ENCODE data around the gene CHP2. TPM values are rescaled to one million over a fixed set of nuclear protein-coding genes. Genes with fewer than 3 reads are reported as not detected.

Gene CHP2
- total and polyA plus RNA-seq, 2 of the 13 experiments (the other 11 are each of a cell fraction or from before 2014, with no cell fraction given): not detected

DNA sequence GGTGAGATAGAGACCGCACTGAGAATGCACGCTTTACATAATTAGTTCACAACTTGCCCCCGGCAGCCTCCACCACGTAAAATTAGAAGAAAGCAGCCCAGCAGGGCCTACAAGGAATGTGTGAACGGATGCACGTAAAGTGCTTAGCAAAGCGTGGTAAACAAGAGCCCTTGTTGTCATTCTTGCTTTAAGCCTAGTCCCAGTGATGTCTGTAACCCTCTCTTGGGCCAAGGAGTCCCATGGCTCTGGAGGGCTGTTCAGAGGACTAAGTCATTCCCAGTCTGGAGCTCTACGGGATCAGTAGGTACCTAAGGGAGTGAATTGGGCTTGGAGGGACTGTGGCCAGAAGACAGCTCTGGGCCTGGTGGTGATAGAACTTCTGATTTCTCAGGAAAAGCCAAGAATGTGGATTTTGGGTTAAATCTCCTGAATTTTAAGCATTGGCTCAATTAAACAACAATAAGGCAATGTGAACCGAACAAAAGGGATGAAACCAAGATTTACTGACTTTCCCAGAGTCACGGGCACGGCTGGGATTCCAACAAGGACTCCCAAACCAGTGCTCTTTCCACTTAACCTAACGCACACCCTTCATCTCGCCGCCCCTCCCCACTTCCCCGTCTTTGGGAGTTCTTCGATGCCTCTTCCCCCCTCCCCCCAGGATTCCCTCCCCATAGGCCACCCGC lies 775 bp upstream of the CHP2 start:
- Histone ChIP-seq H3K79me2 (ENCODE audit: insufficient read depth, low read length) (no peaks in the 10 kb centered on the region), H4K20me1 (ENCODE audit: insufficient read depth, low read length) (no peaks in the 10 kb centered on the region), H3K4me3 (replicated peaks in 1 of 3; ENCODE audit: insufficient read depth in 1 of 3, low read depth in 2 of 3, low read length in 3 of 3) (peak overlapping the region in 2 of 3 experiments; percentile 36 to 61; a peak in 3 of 6 replicates), H2AFZ (ENCODE audit: low read length) (no peak overlapping the region), H3K27me3 (ENCODE audit: control insufficient read depth in 1 of 2, insufficient read depth in 2 of 2, low read length in 2 of 2) (peaks cover 5 to 24% of the 10 kb centered on the region in 2 experiments; a peak in 4 of 5 replicates), H3K4me2 (ENCODE audit: low read depth, low read length) (peak overlapping the region; percentile 64), H3K36me3 (replicated peaks in 1 of 2; ENCODE audit: control insufficient read depth in 1 of 2, insufficient read depth in 2 of 2, low read length in 2 of 2) (no peaks in the 10 kb centered on the region), H3K4me1 (ENCODE audit: insufficient read depth, low read length) (peaks cover 9% of the 10 kb centered on the region; the same call in 1 of the 2 replicates), H3K9ac (ENCODE audit: insufficient read depth, low read depth, low read length) (no peak overlapping the region), H3K27ac (ENCODE audit: extremely low read length, insufficient read depth, low read length) (no peak overlapping the region), H3K9me3 (ENCODE audit: low read length) (no peaks in the 10 kb centered on the region)
- DNase-seq (ENCODE audit: low spot score) (no peak), ATAC-seq (peak; percentile 16; the same call in 2 of the 3 replicates), FAIRE-seq (no peak)
- in situ Hi-C loops (cut with HindIII; ENCODE audit: extremely low pct_ligation_motif_present, low pct_unique_long_range_greater_than_20kb) (no loop called here), intact Hi-C loops (cut with micrococcal nuclease; ENCODE audit: unreplicated experiment) (no loop called here)
- POLR2A ChIA-PET: no interaction called here
- no TSS peak for BruUV-seq (replicated peaks)
- WGBS (ENCODE audit: low lambda C conversion rate): 71% methylated on average over 17 of the region's 17 CpGs
- TF ChIP-seq, protein P1, sequence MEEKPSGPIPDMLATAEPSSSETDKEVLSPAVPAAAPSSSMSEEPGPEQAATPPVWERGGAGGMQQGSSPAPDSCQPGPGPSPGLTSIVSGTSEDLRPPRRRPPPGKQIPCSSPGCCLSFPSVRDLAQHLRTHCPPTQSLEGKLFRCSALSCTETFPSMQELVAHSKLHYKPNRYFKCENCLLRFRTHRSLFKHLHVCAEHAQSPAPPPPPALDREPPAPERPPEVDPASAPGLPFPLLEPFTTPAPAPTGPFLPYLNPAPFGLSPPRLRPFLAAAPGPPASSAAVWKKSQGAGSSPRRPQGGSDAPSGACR (CRISPR knock-in tag; IDR thresholded peaks at IDR 0.05): no peak
- TF ChIP-seq, protein P2, sequence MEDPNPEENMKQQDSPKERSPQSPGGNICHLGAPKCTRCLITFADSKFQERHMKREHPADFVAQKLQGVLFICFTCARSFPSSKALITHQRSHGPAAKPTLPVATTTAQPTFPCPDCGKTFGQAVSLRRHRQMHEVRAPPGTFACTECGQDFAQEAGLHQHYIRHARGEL (CRISPR knock-in tag; IDR thresholded peaks at IDR 0.05): no peak
- TF ChIP-seq MED13 (CRISPR knock-in tag; IDR thresholded peaks at IDR 0.05) (0 out of 2 replicates have a peak, but pooled peaks have one; percentile 37), FOSL1 (CRISPR knock-in tag; IDR thresholded peaks at IDR 0.05; ENCODE audit: borderline replicate concordance) (no peak), NR2F2 (IDR thresholded peaks at IDR 0.05; ENCODE audit: borderline replicate concordance, low read depth) (no peak), JDP2 (CRISPR knock-in tag; IDR thresholded peaks at IDR 0.05; ENCODE audit: borderline replicate concordance) (no peak), POLR2A (IDR thresholded peaks at IDR 0.05; ENCODE audit: insufficient read depth in 1 of 2, low read depth in 2 of 2, low read length in 2 of 2) (no peak), ZNF777 (CRISPR knock-in tag; IDR thresholded peaks at IDR 0.05) (0 out of 2 replicates have a peak, but pooled peaks have one; percentile 3), GPN1 (CRISPR knock-in tag; IDR thresholded peaks at IDR 0.05; ENCODE audit: borderline replicate concordance) (no peak), ZNF563 (CRISPR knock-in tag; IDR thresholded peaks at IDR 0.05) (0 out of 2 replicates have a peak, but pooled peaks have one; percentile 9), HIVEP1 (CRISPR knock-in tag; IDR thresholded peaks at IDR 0.05) (no peak), ZNF160 (CRISPR knock-in tag; IDR thresholded peaks at IDR 0.05) (0 out of 2 replicates have a peak, but pooled peaks have one; percentile 11), ZNF691 (CRISPR knock-in tag; IDR thresholded peaks at IDR 0.05; ENCODE audit: borderline replicate concordance, low read depth) (peak; percentile 86; the same call in 1 of the 2 replicates)
- TF ChIP-seq, protein P3, sequence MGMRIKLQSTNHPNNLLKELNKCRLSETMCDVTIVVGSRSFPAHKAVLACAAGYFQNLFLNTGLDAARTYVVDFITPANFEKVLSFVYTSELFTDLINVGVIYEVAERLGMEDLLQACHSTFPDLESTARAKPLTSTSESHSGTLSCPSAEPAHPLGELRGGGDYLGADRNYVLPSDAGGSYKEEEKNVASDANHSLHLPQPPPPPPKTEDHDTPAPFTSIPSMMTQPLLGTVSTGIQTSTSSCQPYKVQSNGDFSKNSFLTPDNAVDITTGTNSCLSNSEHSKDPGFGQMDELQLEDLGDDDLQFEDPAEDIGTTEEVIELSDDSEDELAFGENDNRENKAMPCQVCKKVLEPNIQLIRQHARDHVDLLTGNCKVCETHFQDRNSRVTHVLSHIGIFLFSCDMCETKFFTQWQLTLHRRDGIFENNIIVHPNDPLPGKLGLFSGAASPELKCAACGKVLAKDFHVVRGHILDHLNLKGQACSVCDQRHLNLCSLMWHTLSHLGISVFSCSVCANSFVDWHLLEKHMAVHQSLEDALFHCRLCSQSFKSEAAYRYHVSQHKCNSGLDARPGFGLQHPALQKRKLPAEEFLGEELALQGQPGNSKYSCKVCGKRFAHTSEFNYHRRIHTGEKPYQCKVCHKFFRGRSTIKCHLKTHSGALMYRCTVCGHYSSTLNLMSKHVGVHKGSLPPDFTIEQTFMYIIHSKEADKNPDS (CRISPR knock-in tag; IDR thresholded peaks at IDR 0.05): no peak
- TF ChIP-seq, protein P4, sequence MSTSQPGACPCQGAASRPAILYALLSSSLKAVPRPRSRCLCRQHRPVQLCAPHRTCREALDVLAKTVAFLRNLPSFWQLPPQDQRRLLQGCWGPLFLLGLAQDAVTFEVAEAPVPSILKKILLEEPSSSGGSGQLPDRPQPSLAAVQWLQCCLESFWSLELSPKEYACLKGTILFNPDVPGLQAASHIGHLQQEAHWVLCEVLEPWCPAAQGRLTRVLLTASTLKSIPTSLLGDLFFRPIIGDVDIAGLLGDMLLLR (CRISPR knock-in tag; IDR thresholded peaks at IDR 0.05): no peak
- TF ChIP-seq, protein P5, sequence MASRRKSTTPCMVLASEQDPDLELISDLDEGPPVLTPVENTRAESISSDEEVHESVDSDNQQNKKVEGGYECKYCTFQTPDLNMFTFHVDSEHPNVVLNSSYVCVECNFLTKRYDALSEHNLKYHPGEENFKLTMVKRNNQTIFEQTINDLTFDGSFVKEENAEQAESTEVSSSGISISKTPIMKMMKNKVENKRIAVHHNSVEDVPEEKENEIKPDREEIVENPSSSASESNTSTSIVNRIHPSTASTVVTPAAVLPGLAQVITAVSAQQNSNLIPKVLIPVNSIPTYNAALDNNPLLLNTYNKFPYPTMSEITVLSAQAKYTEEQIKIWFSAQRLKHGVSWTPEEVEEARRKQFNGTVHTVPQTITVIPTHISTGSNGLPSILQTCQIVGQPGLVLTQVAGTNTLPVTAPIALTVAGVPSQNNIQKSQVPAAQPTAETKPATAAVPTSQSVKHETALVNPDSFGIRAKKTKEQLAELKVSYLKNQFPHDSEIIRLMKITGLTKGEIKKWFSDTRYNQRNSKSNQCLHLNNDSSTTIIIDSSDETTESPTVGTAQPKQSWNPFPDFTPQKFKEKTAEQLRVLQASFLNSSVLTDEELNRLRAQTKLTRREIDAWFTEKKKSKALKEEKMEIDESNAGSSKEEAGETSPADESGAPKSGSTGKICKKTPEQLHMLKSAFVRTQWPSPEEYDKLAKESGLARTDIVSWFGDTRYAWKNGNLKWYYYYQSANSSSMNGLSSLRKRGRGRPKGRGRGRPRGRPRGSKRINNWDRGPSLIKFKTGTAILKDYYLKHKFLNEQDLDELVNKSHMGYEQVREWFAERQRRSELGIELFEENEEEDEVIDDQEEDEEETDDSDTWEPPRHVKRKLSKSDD (CRISPR knock-in tag; IDR thresholded peaks at IDR 0.05; ENCODE audit: low read depth): no peak
- CTCF ChIA-PET (ENCODE audit: low intra/inter-chr PET ratio, low total read pairs): no interaction called here

All from HepG2 (cell line).